HG03565 (cell line): Measurements from ENCODE around the gene ZP1.

Source experiments
- ATAC-seq: cut with Tn5 transposase; IDR thresholded peaks from one replicate; pipeline ENCODE4 v1.9.1; 2021; ENCODE audit warnings: mild to moderate bottlenecking, moderate library complexity; ENCODE audit not compliant: unreplicated experiment

The ZP1 gene

DNA sequence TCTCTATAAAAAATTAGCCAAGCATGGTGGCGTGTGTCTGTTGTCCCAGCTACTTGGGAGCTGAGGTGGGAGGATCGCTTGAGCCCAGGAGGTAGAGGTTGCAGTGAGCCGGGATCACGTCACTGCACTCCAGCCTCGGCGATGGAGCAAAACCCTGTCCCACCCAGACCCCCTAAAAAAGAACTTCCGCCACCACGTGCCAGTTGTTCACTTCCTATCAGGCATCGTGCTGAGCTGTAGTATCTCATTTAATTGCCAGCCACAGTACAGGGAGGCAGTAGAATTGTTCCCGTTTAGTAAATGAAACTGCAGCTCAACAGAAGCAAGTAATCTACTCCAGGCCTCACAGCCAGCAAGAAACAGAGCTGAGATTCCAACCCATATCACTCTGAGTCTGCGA, 53.9 kb downstream of the ZP1 start:
- ATAC-seq, result no peak

DNA sequence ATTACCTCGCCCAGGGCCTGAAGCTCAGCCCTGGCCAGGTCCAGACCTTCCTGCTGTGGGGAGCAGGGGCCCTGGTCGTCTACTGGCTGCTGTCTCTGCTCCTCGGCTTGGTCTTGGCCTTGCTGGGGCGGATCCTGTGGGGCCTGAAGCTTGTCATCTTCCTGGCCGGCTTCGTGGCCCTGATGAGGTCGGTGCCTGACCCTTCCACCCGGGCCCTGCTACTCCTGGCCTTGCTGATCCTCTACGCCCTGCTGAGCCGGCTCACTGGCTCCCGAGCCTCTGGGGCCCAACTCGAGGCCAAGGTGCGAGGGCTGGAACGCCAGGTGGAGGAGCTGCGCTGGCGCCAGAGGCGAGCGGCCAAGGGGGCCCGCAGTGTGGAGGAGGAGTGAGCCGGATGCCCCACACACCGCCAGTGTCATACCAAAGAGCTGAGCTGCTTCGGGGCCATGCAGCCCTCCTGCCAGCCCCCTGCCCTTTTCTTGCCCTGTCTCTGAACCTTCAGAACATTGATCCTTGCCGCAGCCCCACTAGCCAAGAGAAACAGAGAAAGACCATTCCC, 54.5 kb downstream of the ZP1 start:
- no peak for ATAC-seq

DNA sequence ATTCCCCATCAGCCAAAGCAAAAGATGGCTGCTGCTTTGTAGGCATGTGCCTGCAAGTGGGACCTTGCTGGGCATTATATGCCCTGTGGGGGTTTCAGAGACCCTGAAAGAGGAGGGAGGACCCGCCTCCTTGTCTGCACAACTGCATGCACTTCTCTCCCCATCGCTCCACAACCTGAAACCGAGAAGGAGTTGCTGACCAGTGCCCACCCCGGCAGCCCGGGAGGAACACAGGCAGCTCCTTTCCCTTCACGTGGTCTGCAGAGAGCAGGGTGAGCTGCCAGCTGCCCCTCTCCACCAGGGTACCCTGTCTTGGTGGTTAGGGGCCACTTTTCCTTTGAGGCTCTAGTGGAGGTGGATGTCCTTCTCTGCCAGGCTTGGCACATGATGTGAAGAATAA, 55.6 kb downstream of the ZP1 start:
- ATAC-seq, result no peak

DNA sequence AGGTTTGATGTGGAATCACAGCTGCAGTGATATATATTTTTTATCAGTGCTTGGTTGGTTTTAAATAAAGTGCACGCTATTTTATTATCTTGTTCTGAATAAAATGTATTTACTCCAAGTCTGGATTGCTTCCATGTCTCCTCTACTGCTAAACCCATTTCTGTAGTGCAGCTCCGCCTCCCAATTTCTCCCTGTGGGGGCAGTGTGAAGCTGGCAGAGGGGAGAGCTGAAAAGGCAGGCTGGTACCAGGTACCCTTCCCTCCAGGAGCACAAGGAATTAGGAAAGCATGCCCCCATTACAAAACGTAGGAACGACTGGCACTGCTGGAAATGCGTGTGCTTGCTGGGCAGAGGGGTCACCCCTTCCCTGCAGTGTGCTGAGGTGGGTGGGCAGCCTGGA, 56.0 kb downstream of the ZP1 start:
- no peak for ATAC-seq

DNA sequence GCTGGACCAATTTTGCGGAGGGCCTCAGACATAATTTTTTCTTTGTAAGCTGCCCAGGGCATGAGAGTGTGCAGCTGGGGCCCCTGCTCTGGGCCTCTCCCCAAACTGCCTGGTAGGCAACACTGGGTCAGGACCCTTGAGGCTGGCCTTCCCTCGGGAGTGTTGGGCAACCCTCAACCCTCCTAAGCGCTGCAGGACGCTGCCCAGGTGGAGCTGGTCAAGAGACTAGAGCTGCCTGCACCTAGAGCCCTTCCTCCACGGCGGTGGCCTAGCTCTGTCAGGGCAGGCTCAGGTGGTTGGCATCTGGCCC, 56.4 kb downstream of the ZP1 start:
- no peak for ATAC-seq

DNA sequence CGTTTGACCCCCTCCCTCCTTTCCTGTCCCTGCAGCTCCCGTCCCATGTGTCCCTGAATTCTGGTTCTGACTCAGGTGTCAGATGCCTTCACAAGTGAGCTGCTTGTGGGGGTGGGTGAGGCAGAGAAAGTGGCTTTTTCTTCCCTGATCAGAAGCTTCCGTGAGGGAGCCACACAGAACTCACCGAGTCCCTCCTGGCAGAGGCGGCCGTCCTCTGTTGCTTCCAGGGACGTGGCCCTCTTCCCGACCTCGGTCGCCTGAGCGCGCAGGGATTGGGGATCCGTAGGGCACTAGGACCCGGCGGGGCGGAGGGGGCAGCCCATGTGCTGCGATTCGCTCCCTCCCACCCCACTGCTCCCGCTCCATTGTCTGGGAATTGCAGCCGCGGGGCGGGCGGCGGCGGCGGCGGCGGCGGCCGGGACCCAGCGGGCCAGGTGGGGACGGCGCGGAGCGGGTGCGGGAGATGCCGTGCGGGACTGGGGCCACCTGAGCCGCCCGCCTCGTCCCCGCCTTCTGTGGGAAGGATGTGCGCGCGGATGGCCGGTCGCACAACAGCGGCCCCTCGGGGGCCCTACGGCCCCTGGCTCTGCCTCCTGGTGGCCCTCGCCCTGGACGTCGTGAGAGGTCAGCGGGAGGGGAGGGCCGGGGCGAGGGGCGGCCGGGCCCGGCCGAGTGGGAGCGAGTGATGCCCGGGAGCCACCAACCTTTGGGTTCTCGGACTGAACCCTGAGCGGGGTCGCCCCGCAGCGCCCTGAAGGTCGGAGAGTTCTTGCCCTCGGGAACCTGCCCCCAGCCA, 57.0 kb downstream of the ZP1 start, which contains the start of gene TMEM132A:
TSS of gene TMEM132A (plus strand) at position 351 of the 796 bp plus-strand sequence. CDS start at position 525, 174 bp downstream.
- ATAC-seq, result no peak
